ENCODE results near the gene UCKL1. TPM values are rescaled to one million over a fixed set of nuclear protein-coding genes. Genes with fewer than 3 reads are reported as not detected.
"Not testable (repeated sequence)": the region's sequence is repeated elsewhere in the genome, so short reads cannot be mapped to it uniquely, and the experiment has no call there.

UCKL1 gene
- total RNA-seq: 50.8 TPM

GRCh38 chr20:63955827-63956663, at the start of gene UCKL1:
TSS of gene UCKL1 (minus strand) at chr20:63956416. CDS start at chr20:63956372, 44 bp downstream.
- intact Hi-C loops (cut with DNase I): no loop called here
- DNase-seq (ENCODE audit: low spot score): peak; percentile 95
- ATAC-seq: peak; percentile 90

- intact Hi-C loops (cut with DNase I): no loop called here
- DNase-seq (ENCODE audit: low spot score) (no peak), ATAC-seq (no peak)
Measured at GRCh38 chr20:64005394-64005793, 49.2 kb upstream of the UCKL1 start.

GRCh38 chr20:64003960-64004725, 47.9 kb upstream of the UCKL1 start:
- no peak for ATAC-seq
- DNase-seq (ENCODE audit: low spot score): no peak
- intact Hi-C loops (cut with DNase I): no loop called here

- intact Hi-C loops (cut with DNase I): no loop called here
- DNase-seq (ENCODE audit: low spot score) (no peak), ATAC-seq (no peak)
Measured at GRCh38 chr20:64001607-64002011, 45.4 kb upstream of the UCKL1 start.

- intact Hi-C loops (cut with DNase I): no loop called here
- ATAC-seq (no peak), DNase-seq (ENCODE audit: low spot score) (no peak)
Measured at GRCh38 chr20:64000906-64001305, 44.7 kb upstream of the UCKL1 start.

GRCh38 chr20:63982937-63983336, 26.7 kb upstream of the UCKL1 start:
- intact Hi-C loops (cut with DNase I): no loop called here
- DNase-seq (ENCODE audit: low spot score) (no peak), ATAC-seq (no peak)

- intact Hi-C loops (cut with DNase I): no loop called here
- peak; percentile 97 for DNase-seq (ENCODE audit: low spot score)
- peak; percentile 96 for ATAC-seq
Measured at GRCh38 chr20:63980806-63981728, 24.9 kb upstream of the UCKL1 start, which contains the start of gene PRPF6. TSS of gene PRPF6 (plus strand) at chr20:63981132. CDS start at chr20:63981246, 114 bp downstream.

- intact Hi-C loops (cut with DNase I): no loop called here
- peak; percentile 56 for ATAC-seq
- DNase-seq (ENCODE audit: low spot score): no peak
Measured at GRCh38 chr20:63980317-63980805, 24.1 kb upstream of the UCKL1 start.

GRCh38 chr20:63979557-63980316, 23.5 kb upstream of the UCKL1 start, which contains the start of gene SAMD10:
TSS of gene SAMD10 (minus strand) at chr20:63979642. CDS start at chr20:63979467, 175 bp downstream.
- DNase-seq (ENCODE audit: low spot score): peak; percentile 80
- intact Hi-C loops (cut with DNase I): loop anchor here (5.0 kb wide), 1 partner anchor 442 kb away; the partner anchor contains the start of gene PTK6
- ATAC-seq: peak; percentile 23

GRCh38 chr20:63979229-63979556, 23.0 kb upstream of the UCKL1 start:
- ATAC-seq (no peak), DNase-seq (ENCODE audit: low spot score) (no peak)
- intact Hi-C loops (cut with DNase I): loop anchor here (5.0 kb wide), 1 partner anchor 442 kb away; the partner anchor contains the start of gene PTK6

GRCh38 chr20:63978319-63979228, 22.4 kb upstream of the UCKL1 start:
- peak; percentile 81 for DNase-seq (ENCODE audit: low spot score)
- intact Hi-C loops (cut with DNase I): loop anchor here (5.0 kb wide), 1 partner anchor 441 kb away; the partner anchor contains the start of gene PTK6
- no peak for ATAC-seq

GRCh38 chr20:63977739-63978276, 21.6 kb upstream of the UCKL1 start:
- intact Hi-C loops (cut with DNase I): loop anchor here (5.0 kb wide), 1 partner anchor 441 kb away; the partner anchor contains the start of gene PTK6
- no peak for ATAC-seq
- DNase-seq (ENCODE audit: low spot score): no peak

GRCh38 chr20:63976980-63977738, 20.9 kb upstream of the UCKL1 start:
- ATAC-seq (no peak), DNase-seq (ENCODE audit: low spot score) (no peak)
- intact Hi-C loops (cut with DNase I): loop anchor here (5.0 kb wide), 1 partner anchor 440 kb away; the partner anchor contains the start of gene PTK6

- not testable (repeated sequence) for ATAC-seq; DNase-seq (ENCODE audit: low spot score)
- intact Hi-C loops (cut with DNase I): loop anchor here (5.0 kb wide), 1 partner anchor 439 kb away; the partner anchor contains the start of gene PTK6
Measured at GRCh38 chr20:63976511-63976910, 20.3 kb upstream of the UCKL1 start.

- ATAC-seq (no peak), DNase-seq (ENCODE audit: low spot score) (peak; percentile 61)
- intact Hi-C loops (cut with DNase I): loop anchor here (5.0 kb wide), 1 partner anchor 437 kb away; the partner anchor contains the start of gene PTK6
Measured at GRCh38 chr20:63974402-63975200, 18.4 kb upstream of the UCKL1 start.
